Trophoblast cell (in vitro differentiated cells and primary cell): ENCODE data around the gene VPS4B.

Experiments
- DNase-seq, 2 donors: peaks; one replicate each; pipeline ENCODE4 v3.0.0-alpha.2; 2016
- H2AFZ ChIP-seq: 2 replicates; pipeline ENCODE4 v1.6.1; 2013; ENCODE audit warnings: low read length, moderate library complexity, mild to moderate bottlenecking; ENCODE audit not compliant: insufficient read depth, poor library complexity
- H2AK5ac ChIP-seq: 2 replicates; pipeline ENCODE4 v1.6.1; 2013; ENCODE audit warnings: mild to moderate bottlenecking, low read length
- H2BK120ac ChIP-seq: 2 replicates; pipeline ENCODE4 v1.6.1; 2013; ENCODE audit warnings: low read length, mild to moderate bottlenecking, moderate library complexity; ENCODE audit not compliant: insufficient read depth, poor library complexity
- H2BK12ac ChIP-seq: 2 replicates; pipeline ENCODE4 v1.6.1; 2013; ENCODE audit warnings: mild to moderate bottlenecking, low read length, moderate library complexity
- H2BK5ac ChIP-seq: 2 replicates; pipeline ENCODE4 v1.6.1; 2013; ENCODE audit warnings: low read length, low read depth, moderate library complexity, mild to moderate bottlenecking; ENCODE audit not compliant: poor library complexity
- H3K14ac ChIP-seq: 2 replicates; pipeline ENCODE4 v1.6.1; 2013; ENCODE audit warnings: mild to moderate bottlenecking, low read length
- H3K18ac ChIP-seq: 2 replicates; pipeline ENCODE4 v1.6.1; 2013; ENCODE audit warnings: mild to moderate bottlenecking, low read length
- H3K23ac ChIP-seq: 2 replicates; pipeline ENCODE4 v1.6.1; 2013; ENCODE audit warnings: low read length
- H3K27ac ChIP-seq: 2 replicates; pipeline ENCODE4 v1.5.1; 2013; ENCODE audit warnings: low read depth, mild to moderate bottlenecking, inconsistent platforms, low read length, moderate library complexity
- H3K27me3 ChIP-seq: 2 replicates; pipeline ENCODE4 v1.6.1; 2013; ENCODE audit warnings: inconsistent platforms, mild to moderate bottlenecking, low read length, moderate library complexity; ENCODE audit not compliant: insufficient read depth
- H3K36me3 ChIP-seq, 2 experiments: 1 replicate in 1 of 2; 2 replicates in 1 of 2; pipeline ENCODE4 v1.6.1; 2013; ENCODE audit warnings: low read length in 2 of 2, mild to moderate bottlenecking in 2 of 2, moderate library complexity in 1 of 2; ENCODE audit not compliant: insufficient read depth in 2 of 2, control insufficient read depth in 1 of 2
- H3K4ac ChIP-seq: 2 replicates; pipeline ENCODE4 v1.6.1; 2013; ENCODE audit warnings: low read depth, mild to moderate bottlenecking, low read length, moderate library complexity
- H3K4me1 ChIP-seq, 2 experiments: 1 replicate in 1 of 2; 2 replicates in 1 of 2; pipeline ENCODE4 v1.6.1; 2013; ENCODE audit warnings: low read length in 2 of 2, mild to moderate bottlenecking in 2 of 2, moderate library complexity in 1 of 2; ENCODE audit not compliant: insufficient read depth in 2 of 2, control insufficient read depth in 1 of 2
- H3K4me2 ChIP-seq: 2 replicates; pipeline ENCODE4 v1.6.1; 2013; ENCODE audit warnings: inconsistent platforms, mild to moderate bottlenecking, low read length, moderate library complexity
- H3K4me3 ChIP-seq: 2 replicates; pipeline ENCODE4 v1.5.1; 2013; ENCODE audit warnings: mild to moderate bottlenecking, low read depth, low read length, inconsistent platforms
- H3K79me1 ChIP-seq: one replicate; pipeline ENCODE4 v1.6.1; 2013; ENCODE audit warnings: low read length
- H3K79me2 ChIP-seq: 2 replicates; pipeline ENCODE4 v1.6.1; 2013; ENCODE audit warnings: low read length, mild to moderate bottlenecking; ENCODE audit not compliant: control insufficient read depth, insufficient read depth, poor library complexity
- H3K9ac ChIP-seq: 2 replicates; pipeline ENCODE4 v1.6.1; 2013; ENCODE audit warnings: mild to moderate bottlenecking, low read length
- H3K9me3 ChIP-seq: 2 replicates; pipeline ENCODE4 v1.6.1; 2013; ENCODE audit warnings: low read depth, mild to moderate bottlenecking, control low read depth, inconsistent platforms, low read length; ENCODE audit not compliant: insufficient read depth
- H4K12ac ChIP-seq: 2 replicates; pipeline ENCODE4 v1.6.1; 2013; ENCODE audit warnings: low read depth, mild to moderate bottlenecking, low read length, moderate library complexity
- H4K8ac ChIP-seq: 2 replicates; pipeline ENCODE4 v1.6.1; 2013; ENCODE audit warnings: low read depth, mild to moderate bottlenecking, low read length, moderate library complexity
- H4K91ac ChIP-seq: one replicate; pipeline ENCODE4 v1.6.1; 2013; ENCODE audit warnings: low read depth, mild to moderate bottlenecking, low read length, moderate library complexity
- WGBS: extraction: QIAGEN DNeasy Blood & Tissue Kit; methylation state at CpG from one replicate; pipeline ENCODE4 v1.1.7; 2013; ENCODE audit warnings: missing lambda C conversion rate; ENCODE audit not compliant: insufficient read length, insufficient coverage; ENCODE audit errors: extremely low coverage; 5-methylcytosine and 5-hydroxymethylcytosine counted together

VPS4B gene

GRCh38 chr18:63344918-63345317 is 77.4 kb downstream of the VPS4B start:
- no peak overlapping the region for H2AFZ ChIP-seq
- no peaks in the 10 kb centered on the region for H3K27me3 ChIP-seq
- H3K18ac ChIP-seq: no peak overlapping the region
- H2BK12ac ChIP-seq: no peak overlapping the region
- no peak overlapping the region for H2BK120ac ChIP-seq
- H3K9ac ChIP-seq: no peak overlapping the region
- DNase-seq: no peak
- H3K9me3 ChIP-seq: no peaks in the 10 kb centered on the region
- no peak overlapping the region for H4K12ac ChIP-seq
- peaks cover 0 to 3% of the 10 kb centered on the region in 2 experiments for H3K4me1 ChIP-seq
- no peak overlapping the region for H4K91ac ChIP-seq
- H3K4ac ChIP-seq: no peak overlapping the region
- no peaks in the 10 kb centered on the region for H3K79me1 ChIP-seq
- no peak overlapping the region for H3K4me3 ChIP-seq
- no peak overlapping the region for H3K4me2 ChIP-seq
- no peak overlapping the region for H4K8ac ChIP-seq
- no peak overlapping the region for H3K14ac ChIP-seq
- no CpG with 5 or more reads among the region's 2 CpGs for WGBS
- H3K27ac ChIP-seq: no peak overlapping the region
- H3K36me3 ChIP-seq: peaks cover 28 to 39% of the 10 kb centered on the region in 2 experiments
- no peak overlapping the region for H3K23ac ChIP-seq
- no peak overlapping the region for H2BK5ac ChIP-seq
- H2AK5ac ChIP-seq: no peak overlapping the region
- H3K79me2 ChIP-seq: no peaks in the 10 kb centered on the region

DNA sequence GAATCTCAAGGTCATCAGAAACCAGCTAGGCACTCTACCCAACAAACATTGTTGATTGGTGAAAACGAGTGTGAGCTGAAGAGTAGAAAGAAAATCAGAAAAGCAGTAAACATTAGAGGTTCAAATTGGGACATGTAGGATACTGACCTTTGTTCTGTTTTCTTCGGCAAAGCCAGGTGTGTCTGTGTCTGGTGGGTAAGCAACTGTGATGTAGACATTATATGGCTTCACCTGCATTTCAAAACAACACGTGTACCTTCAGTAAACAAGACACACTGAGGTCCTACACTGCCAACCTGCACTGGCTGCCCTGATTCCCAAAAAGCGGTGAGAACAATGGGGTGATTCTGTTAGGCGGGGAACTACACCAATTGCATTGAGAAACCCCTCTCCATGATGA is 78.0 kb downstream of the VPS4B start:
- no peak overlapping the region for H2BK12ac ChIP-seq

GRCh38 chr18:63342206-63342605 is 80.1 kb downstream of the VPS4B start:
- no CpG with 5 or more reads among the region's 5 CpGs for WGBS
- Histone ChIP-seq H3K4ac (no peak overlapping the region), H4K8ac (no peak overlapping the region)

More for the DNA sequence above, 78.0 kb downstream of the VPS4B start:
- no peak overlapping the region for H3K14ac ChIP-seq
- H2BK120ac ChIP-seq: no peak overlapping the region
- H3K27ac ChIP-seq: no peak overlapping the region
- H3K9me3 ChIP-seq: no peaks in the 10 kb centered on the region
- no peak overlapping the region for H4K91ac ChIP-seq
- H3K4me1 ChIP-seq: peaks cover 0 to 3% of the 10 kb centered on the region in 2 experiments
- no peak overlapping the region for H4K8ac ChIP-seq
- no CpG with 5 or more reads among the region's 5 CpGs for WGBS
- no peaks in the 10 kb centered on the region for H3K27me3 ChIP-seq
- no peak overlapping the region for H3K4me3 ChIP-seq
- H3K9ac ChIP-seq: no peak overlapping the region
- no peak for DNase-seq
- H3K4ac ChIP-seq: no peak overlapping the region
- no peak overlapping the region for H4K12ac ChIP-seq
- no peaks in the 10 kb centered on the region for H3K79me1 ChIP-seq
- no peak overlapping the region for H2BK5ac ChIP-seq
- no peak overlapping the region for H3K23ac ChIP-seq
- no peak overlapping the region for H3K4me2 ChIP-seq
- H3K79me2 ChIP-seq: no peaks in the 10 kb centered on the region
- no peak overlapping the region for H2AFZ ChIP-seq
- H2AK5ac ChIP-seq: no peak overlapping the region
- no peak overlapping the region for H3K18ac ChIP-seq
- peaks cover 28 to 35% of the 10 kb centered on the region in 2 experiments for H3K36me3 ChIP-seq

DNA sequence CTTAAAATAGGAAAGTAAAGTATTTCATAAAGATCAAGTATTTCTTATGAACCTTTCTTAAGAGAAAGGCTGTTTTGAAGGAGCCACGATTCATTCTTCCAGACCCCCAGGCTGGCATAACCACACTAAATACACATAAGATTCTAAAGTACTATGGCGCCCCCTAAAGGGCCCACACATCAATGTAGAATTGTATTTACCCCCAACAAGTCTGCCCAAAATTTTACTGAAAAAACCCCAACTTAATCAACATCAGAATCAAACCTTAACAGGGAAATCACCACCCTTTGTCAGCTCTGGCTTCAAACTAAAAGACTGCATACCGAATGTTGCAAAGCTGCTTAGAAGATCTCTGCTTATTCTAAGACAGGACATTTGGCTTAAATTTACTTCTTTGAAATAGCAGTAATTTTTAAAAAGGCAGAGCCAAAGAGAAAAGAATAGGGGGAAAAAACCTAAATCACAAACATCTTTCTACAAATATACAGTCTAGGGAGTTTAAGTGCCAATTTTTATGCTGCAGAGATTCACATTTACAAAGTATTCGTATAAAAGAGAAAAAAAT is 82.3 kb downstream of the VPS4B start:
- Histone ChIP-seq H3K18ac (no peak overlapping the region), H2BK120ac (no peak overlapping the region), H3K79me2 (no peaks in the 10 kb centered on the region), H4K12ac (no peak overlapping the region), H3K9me3 (no peaks in the 10 kb centered on the region), H3K4ac (no peak overlapping the region), H3K27me3 (no peaks in the 10 kb centered on the region), H3K4me3 (no peak overlapping the region), H3K14ac (no peak overlapping the region), H2AK5ac (no peak overlapping the region), H2BK5ac (no peak overlapping the region), H4K8ac (no peak overlapping the region), H3K79me1 (no peaks in the 10 kb centered on the region), H2BK12ac (no peak overlapping the region), H3K27ac (no peak overlapping the region), H2AFZ (no peak overlapping the region), H3K4me2 (no peak overlapping the region), H3K36me3 (peaks cover 24 to 33% of the 10 kb centered on the region in 2 experiments), H3K23ac (no peak overlapping the region), H3K9ac (no peak overlapping the region), H3K4me1 (peaks cover 0 to under 1% of the 10 kb centered on the region in 2 experiments), H4K91ac (no peak overlapping the region)
- DNase-seq: peak in 1 of 2 donors; percentile 52
- WGBS: no CpG with 5 or more reads among the region's 4 CpGs

More at GRCh38 chr18:63342206-63342605, 80.1 kb downstream of the VPS4B start:
- H2BK12ac ChIP-seq: no peak overlapping the region
- no peak overlapping the region for H3K9ac ChIP-seq
- no peak overlapping the region for H4K91ac ChIP-seq
- no peak overlapping the region for H2AFZ ChIP-seq
- peaks cover 0 to 3% of the 10 kb centered on the region in 2 experiments for H3K4me1 ChIP-seq
- no peak overlapping the region for H3K4me3 ChIP-seq
- no peak overlapping the region for H2BK5ac ChIP-seq
- no peak overlapping the region for H3K18ac ChIP-seq
- peaks cover 32 to 33% of the 10 kb centered on the region in 2 experiments for H3K36me3 ChIP-seq
- no peak overlapping the region for H3K14ac ChIP-seq
- H3K27ac ChIP-seq: no peak overlapping the region
- H4K12ac ChIP-seq: no peak overlapping the region
- H3K4me2 ChIP-seq: no peak overlapping the region
- H3K9me3 ChIP-seq: no peaks in the 10 kb centered on the region
- peak in 1 of 2 donors; percentile 43 for DNase-seq
- no peaks in the 10 kb centered on the region for H3K79me2 ChIP-seq
- no peak overlapping the region for H2AK5ac ChIP-seq
- H3K23ac ChIP-seq: no peak overlapping the region
- no peak overlapping the region for H2BK120ac ChIP-seq
- no peaks in the 10 kb centered on the region for H3K27me3 ChIP-seq
- H3K79me1 ChIP-seq: no peaks in the 10 kb centered on the region
